ENCODE data around the gene GREB1. TPM values are rescaled to one million over a fixed set of nuclear protein-coding genes. Genes with fewer than 3 reads are reported as not detected.

Gene GREB1
- total and polyA plus RNA-seq, 2 of the 4 experiments (the other 2 are of a cell fraction) = 0.05 TPM; not detected in 1

- Histone ChIP-seq H2AK5ac (ENCODE audit: low read depth, low read length) (no peak overlapping the region), H3K4me1 (ENCODE audit: control insufficient read depth, insufficient read depth, low read length) (no peaks in the 10 kb centered on the region), H2BK120ac (ENCODE audit: low read depth, low read length) (no peak overlapping the region), H2AFZ (replicated peaks; ENCODE audit: low read length, poor library complexity) (no peak overlapping the region), H3K4me3 (ENCODE audit: insufficient read depth, low read depth, low read length) (no peak overlapping the region), H3K23ac (ENCODE audit: low read depth, low read length) (no peak overlapping the region), H2BK15ac (ENCODE audit: low read depth, low read length) (no peak overlapping the region), H3K27ac (ENCODE audit: insufficient read depth, low read length) (no peak overlapping the region), H3K9me1 (ENCODE audit: insufficient read depth, low read length) (no peaks in the 10 kb centered on the region), H3K36me3 (ENCODE audit: control insufficient read depth, insufficient read depth, low read length) (no peaks in the 10 kb centered on the region), H3K27me3 (ENCODE audit: control insufficient read depth, insufficient read depth, low read length) (peaks cover 33% of the 10 kb centered on the region), H4K91ac (ENCODE audit: insufficient read depth, low read depth, low read length) (no peak overlapping the region), H3K4me2 (ENCODE audit: low read depth, low read length) (no peak overlapping the region), H3K14ac (replicated peaks; ENCODE audit: low read depth, low read length) (no peak overlapping the region), H3K18ac (ENCODE audit: low read depth, low read length) (no peak overlapping the region), H4K5ac (ENCODE audit: low read depth, low read length) (no peak overlapping the region), H3K9me3 (ENCODE audit: control insufficient read depth, insufficient read depth, low read length) (no peaks in the 10 kb centered on the region), H3K9ac (ENCODE audit: low read depth, low read length) (no peak overlapping the region), H3K4ac (ENCODE audit: low read depth, low read length) (no peak overlapping the region), H3K56ac (ENCODE audit: extremely low read depth, insufficient read depth, low read length) (no peak overlapping the region), H2BK20ac (ENCODE audit: low read depth, low read length) (no peak overlapping the region), H4K20me1 (ENCODE audit: insufficient read depth, low read length) (no peaks in the 10 kb centered on the region), H3K79me1 (ENCODE audit: low read depth in 1 of 2, low read length in 2 of 2) (no peaks in the 10 kb centered on the region), H4K8ac (ENCODE audit: low read depth in 2 of 2, low read length in 2 of 2) (no peak overlapping the region), H2AK9ac (replicated peaks; ENCODE audit: low read depth, low read length, poor library complexity) (no peak overlapping the region), H2BK5ac (ENCODE audit: low read depth, low read length, poor library complexity, severe bottlenecking) (no peak overlapping the region)
- WGBS, 2 experiments (ENCODE audit: extremely low coverage in 2 of 2, insufficient read length in 1 of 2) = no CpG with 5 or more reads among the region's 8 CpGs
- intact Hi-C loops (cut with micrococcal nuclease) (no loop called here), dilution Hi-C loops (cut with HindIII; ENCODE audit: low sequenced_read_pairs, unreplicated experiment) (no loop called here), in situ Hi-C loops (cut with MboI; ENCODE audit: low sequenced_read_pairs) (no loop called here)
- CTCF ChIA-PET = no interaction called here
- POLR2A ChIA-PET (ENCODE audit: unreplicated experiment) = no interaction called here
- TF ChIP-seq RAD21 (IDR thresholded peaks at IDR 0.05; ENCODE audit: low read length) (no peak), MXI1 (IDR thresholded peaks at IDR 0.05; ENCODE audit: borderline replicate concordance, low read depth, low read length) (no peak), FOS (IDR thresholded peaks at IDR 0.05; ENCODE audit: low read depth, low read length) (no peak)
- DNase-seq (no peak), ATAC-seq (ENCODE audit: low read depth) (no peak)
- no TSS peak for BruUV-seq (replicated peaks)
Measured at GRCh38 chr2:11591091-11591490, 57.2 kb downstream of the GREB1 start.

Data from IMR-90 (cell line).